HEK293 (cell line): ENCODE data around the gene CCDC88C.

Source experiments
- CTCF ChIA-PET: fragments of 350-600 bp; formaldehyde crosslinking; extraction: SDS; loops from one replicate; lab custom pipeline; 2021; ENCODE audit warnings: antibody characterized with exemption; lab: Yijun Ruan, JAX
- POLR2A ChIA-PET: fragments of 300-600 bp; formaldehyde crosslinking; extraction: SDS; loops from one replicate; lab custom pipeline; 2020; ENCODE audit warnings: antibody characterized with exemption, inconsistent platforms; lab: Yijun Ruan, JAX
- H3K27ac ChIP-seq: fragments of 200-500 bp; sonication (Bioruptor generic); 2 replicates; pipeline ENCODE4 v1.5.1; 2014; ENCODE audit warnings: low read depth, low read length, control low read depth, inconsistent platforms; ENCODE audit errors: extremely low read depth
- H3K36me3 ChIP-seq, 2 experiments: fragments of 200-500 bp in 1 of 2; sonication (Bioruptor generic) in 1 of 2; 1 replicate in 1 of 2; 2 replicates in 1 of 2; pipeline ENCODE4 v1.5.1; 2014 to 2017; ENCODE audit warnings: inconsistent platforms in 2 of 2, low read length in 2 of 2; ENCODE audit not compliant: control insufficient read depth in 2 of 2, insufficient read depth in 1 of 2
- H3K4me1 ChIP-seq: fragments of 200-500 bp; sonication (Bioruptor generic); 2 replicates; pipeline ENCODE4 v1.5.1; 2014; ENCODE audit warnings: mild to moderate bottlenecking, low read length, inconsistent platforms; ENCODE audit not compliant: control insufficient read depth, insufficient read depth
- H3K4me3 ChIP-seq: 2 replicates; pipeline ENCODE4 v1.5.1; 2011; ENCODE audit warnings: low read depth, mild to moderate bottlenecking, control low read depth, low read length, moderate library complexity
- H3K9me3 ChIP-seq: fragments of 200-500 bp; sonication (Bioruptor generic); 2 replicates; pipeline ENCODE4 v1.5.1; 2014; ENCODE audit warnings: low read depth, low read length, inconsistent platforms; ENCODE audit not compliant: control insufficient read depth, insufficient read depth
- HOXD13 ChIP-seq: sonication (generic); formaldehyde crosslinking; IDR thresholded peaks from 2 replicates; pipeline ENCODE4 v1.8.0; 2022; ENCODE audit warnings: missing genetic modification reagents, borderline replicate concordance
- KLF8 ChIP-seq: fragments of 450-650 bp; formaldehyde crosslinking; IDR thresholded peaks from 2 replicates; pipeline ENCODE4 v1.5.1; 2016; ENCODE audit warnings: missing biosample characterization, missing genetic modification characterization
- MZF1 ChIP-seq: fragments of 450-650 bp; formaldehyde crosslinking; IDR thresholded peaks from 2 replicates; pipeline ENCODE4 v1.5.1; 2017; ENCODE audit warnings: missing biosample characterization, missing genetic modification characterization, borderline replicate concordance
- PRDM1 ChIP-seq: fragments of 450-650 bp; formaldehyde crosslinking; IDR thresholded peaks from 2 replicates; pipeline ENCODE4; 2016; ENCODE audit warnings: missing biosample characterization, missing genetic modification characterization
- SCRT1 ChIP-seq: fragments of 450-650 bp; formaldehyde crosslinking; IDR thresholded peaks from 2 replicates; pipeline ENCODE4 v1.5.1; 2016; ENCODE audit warnings: missing biosample characterization, missing genetic modification characterization, borderline replicate concordance
- SCRT2 ChIP-seq: fragments of 450-650 bp; formaldehyde crosslinking; IDR thresholded peaks from 2 replicates; pipeline ENCODE4 v1.5.1; 2016; ENCODE audit warnings: missing biosample characterization, missing genetic modification characterization
- SP2 ChIP-seq: fragments of 450-650 bp; formaldehyde crosslinking; IDR thresholded peaks from 2 replicates; pipeline ENCODE4 v1.5.1; 2016; ENCODE audit warnings: missing biosample characterization, missing genetic modification characterization
- SP7 ChIP-seq: fragments of 450-650 bp; formaldehyde crosslinking; IDR thresholded peaks from 2 replicates; pipeline ENCODE4 v1.5.1; 2016; ENCODE audit warnings: missing biosample characterization, missing genetic modification characterization
- TRIM28 ChIP-seq: IDR thresholded peaks from 2 replicates; pipeline ENCODE4 v1.6.1; 2011; ENCODE audit warnings: low read length, control low read depth, borderline replicate concordance
- YY1 ChIP-seq: fragments of 450-650 bp; formaldehyde crosslinking; IDR thresholded peaks from 2 replicates; pipeline ENCODE4 v1.5.1; 2018; ENCODE audit warnings: missing biosample characterization, missing genetic modification characterization
- ZBTB17 ChIP-seq: fragments of 450-650 bp; formaldehyde crosslinking; IDR thresholded peaks from 2 replicates; pipeline ENCODE4 v1.5.1; 2016; ENCODE audit warnings: missing biosample characterization, missing genetic modification characterization
- ZFP69B ChIP-seq: fragments of 450-650 bp; formaldehyde crosslinking; IDR thresholded peaks from 2 replicates; pipeline ENCODE4 v1.5.1; 2016; ENCODE audit warnings: missing biosample characterization, missing genetic modification characterization
- ZNF16 ChIP-seq: fragments of 450-650 bp; formaldehyde crosslinking; IDR thresholded peaks from 2 replicates; pipeline ENCODE4 v1.5.1; 2016; ENCODE audit warnings: low read depth, missing biosample characterization, missing genetic modification characterization
- ZNF211 ChIP-seq: fragments of 450-650 bp; formaldehyde crosslinking; IDR thresholded peaks from 2 replicates; pipeline ENCODE4 v1.5.1; 2016; ENCODE audit warnings: low read depth, missing biosample characterization, missing genetic modification characterization
- ZNF362 ChIP-seq: fragments of 450-650 bp; formaldehyde crosslinking; IDR thresholded peaks from 2 replicates; pipeline ENCODE4 v1.5.1; 2016; ENCODE audit warnings: missing biosample characterization, missing genetic modification characterization
- ZNF366 ChIP-seq: fragments of 450-650 bp; formaldehyde crosslinking; conservative IDR thresholded peaks from 2 replicates; pipeline ENCODE4 v1.5.1; 2016; ENCODE audit warnings: missing biosample characterization, missing genetic modification characterization
- ZNF433 ChIP-seq: fragments of 450-650 bp; formaldehyde crosslinking; IDR thresholded peaks from 2 replicates; pipeline ENCODE4 v1.5.1; 2016; ENCODE audit warnings: missing biosample characterization, missing genetic modification characterization, low read depth
- ZNF48 ChIP-seq: fragments of 450-650 bp; formaldehyde crosslinking; IDR thresholded peaks from 2 replicates; pipeline ENCODE4 v1.5.1; 2016; ENCODE audit warnings: missing biosample characterization, missing genetic modification characterization
- ZNF501 ChIP-seq: fragments of 450-650 bp; formaldehyde crosslinking; IDR thresholded peaks from 2 replicates; pipeline ENCODE4 v1.5.1; 2016; ENCODE audit warnings: missing biosample characterization, missing genetic modification characterization
- ZNF514 ChIP-seq: fragments of 450-650 bp; formaldehyde crosslinking; IDR thresholded peaks from 2 replicates; pipeline ENCODE4 v1.5.1; 2016; ENCODE audit warnings: missing biosample characterization, missing genetic modification characterization
- ZNF560 ChIP-seq: fragments of 450-650 bp; formaldehyde crosslinking; IDR thresholded peaks from 2 replicates; pipeline ENCODE4 v1.5.1; 2017; ENCODE audit warnings: missing biosample characterization, missing genetic modification characterization, borderline replicate concordance
- ZNF600 ChIP-seq: fragments of 450-650 bp; formaldehyde crosslinking; IDR thresholded peaks from 2 replicates; pipeline ENCODE4 v1.5.1; 2016; ENCODE audit warnings: missing biosample characterization, missing genetic modification characterization
- ZNF621 ChIP-seq: fragments of 450-650 bp; formaldehyde crosslinking; IDR thresholded peaks from 2 replicates; pipeline ENCODE4 v1.5.1; 2017; ENCODE audit warnings: missing biosample characterization, missing genetic modification characterization
- ZNF768 ChIP-seq: fragments of 450-650 bp; formaldehyde crosslinking; IDR thresholded peaks from 2 replicates; pipeline ENCODE4 v1.5.1; 2018; ENCODE audit warnings: missing biosample characterization, mild to moderate bottlenecking, missing genetic modification characterization
- ZNF830 ChIP-seq: fragments of 450-650 bp; IDR thresholded peaks from 2 replicates; pipeline ENCODE4 v1.5.0; 2018; ENCODE audit warnings: missing biosample characterization, missing genetic modification characterization, low read depth, mild to moderate bottlenecking, moderate library complexity
- ZSCAN23 ChIP-seq: fragments of 450-650 bp; formaldehyde crosslinking; IDR thresholded peaks from 2 replicates; pipeline ENCODE4 v1.5.1; 2016; ENCODE audit warnings: missing biosample characterization, missing genetic modification characterization
- ZXDB ChIP-seq: fragments of 450-650 bp; formaldehyde crosslinking; IDR thresholded peaks from 2 replicates; pipeline ENCODE4 v1.5.1; 2016; ENCODE audit warnings: missing biosample characterization, missing genetic modification characterization
- TF ChIP-seq, protein P1 (sequence below): fragments of 450-650 bp; formaldehyde crosslinking; IDR thresholded peaks from 2 replicates; pipeline ENCODE4 v1.5.1; 2016; ENCODE audit warnings: missing biosample characterization, missing genetic modification characterization
- TF ChIP-seq, protein P2 (sequence below): fragments of 450-650 bp; formaldehyde crosslinking; IDR thresholded peaks from 2 replicates; pipeline ENCODE4 v1.5.1; 2017; ENCODE audit warnings: missing biosample characterization, missing genetic modification characterization
- TF ChIP-seq, protein P3 (sequence below): fragments of 450-650 bp; formaldehyde crosslinking; IDR thresholded peaks from 2 replicates; pipeline ENCODE4 v1.5.1; 2016; ENCODE audit warnings: missing biosample characterization, missing genetic modification characterization

CCDC88C gene

DNA sequence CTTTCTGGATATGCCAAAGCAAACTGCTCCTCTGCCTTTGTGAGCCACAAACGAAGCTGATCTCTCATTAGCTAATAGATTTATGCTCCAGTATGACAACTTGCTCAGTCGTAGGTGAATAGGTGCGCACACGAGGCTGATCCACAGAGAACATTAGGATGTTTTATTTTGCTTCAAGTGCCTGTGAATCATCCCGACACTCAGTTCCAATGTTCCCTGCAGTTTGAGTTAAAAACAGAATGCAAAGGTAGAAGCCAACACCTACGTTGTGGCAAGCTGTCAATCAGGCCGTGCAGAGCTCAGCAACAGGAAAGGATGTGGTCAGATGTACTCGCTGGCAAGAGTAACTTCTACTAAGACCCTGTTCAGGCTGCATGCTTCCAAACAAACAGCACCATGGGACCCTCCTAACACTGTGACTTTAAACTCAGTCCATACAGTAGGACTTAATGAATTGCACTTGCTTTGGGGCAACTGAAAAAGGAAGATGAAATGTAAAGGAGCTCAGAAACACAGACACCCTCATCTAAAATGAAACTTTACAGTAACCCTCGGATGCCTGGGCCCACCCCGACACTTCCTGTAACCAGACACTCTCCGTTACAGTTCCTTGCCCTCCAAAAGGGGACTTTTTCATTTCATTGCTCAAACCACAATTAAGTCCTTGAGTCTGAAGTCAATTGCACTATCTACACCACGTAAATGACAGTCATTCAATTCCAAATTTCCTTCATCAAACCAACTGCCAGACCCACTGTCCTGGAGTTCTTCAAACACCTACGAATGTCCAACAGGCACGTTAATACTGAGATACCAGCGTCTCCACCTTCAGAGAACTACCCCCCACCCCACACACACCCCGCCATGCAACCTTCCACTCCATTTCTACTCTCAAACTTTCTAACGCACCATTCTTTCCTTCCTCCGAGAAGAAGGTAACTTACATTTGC, 1.6 kb downstream of the CCDC88C start:
- peak overlapping the region; percentile 66; the same call in 1 of the 2 replicates for H3K27ac ChIP-seq
- ChIA-PET POLR2A (interaction anchor here (0.7 to 1.0 kb wide), 2 partner anchors 36 to 68 kb away, joined by 3 read pairs; no protein-coding TSS in a partner anchor), CTCF (interaction anchor here (0.6 to 8.6 kb wide), 3 partner anchors 93 to 722 kb away, joined by 3 to 77 read pairs (median 4); no protein-coding TSS in a partner anchor)
- no peak overlapping the region for H3K4me3 ChIP-seq
- peaks cover 0 to 7% of the 10 kb centered on the region in 2 experiments; a peak in 2 of 3 replicates for H3K36me3 ChIP-seq
- H3K4me1 ChIP-seq = peaks cover 3% of the 10 kb centered on the region; the same call in 1 of the 2 replicates
- H3K9me3 ChIP-seq = no peaks in the 10 kb centered on the region
- TF ChIP-seq SP7 (tag by site-specific recombination) (peak; percentile 79), ZSCAN23 (tag by site-specific recombination) (0 out of 2 replicates have a peak, but pooled peaks have one; percentile 10), SP2 (tag by site-specific recombination) (peak; percentile 27), TRIM28 (0 out of 2 replicates have a peak, but pooled peaks have one; percentile 42), ZNF514 (tag by site-specific recombination) (no peak), ZNF433 (tag by site-specific recombination) (no peak), ZXDB (tag by site-specific recombination) (0 out of 2 replicates have a peak, but pooled peaks have one; percentile 36), ZNF16 (tag by site-specific recombination) (no peak), YY1 (0 out of 2 replicates have a peak, but pooled peaks have one; percentile 5), SCRT2 (tag by site-specific recombination) (peak; percentile 28; the same call in 1 of the 2 replicates), SCRT1 (0 out of 2 replicates have a peak, but pooled peaks have one; percentile 13), ZNF830 (tag by site-specific recombination) (no peak), KLF8 (tag by site-specific recombination) (no peak), ZNF621 (tag by site-specific recombination) (no peak), HOXD13 (no peak), ZNF362 (tag by site-specific recombination) (no peak), ZFP69B (tag by site-specific recombination) (peak; percentile 98), ZNF211 (tag by site-specific recombination) (no peak), ZNF501 (0 out of 2 replicates have a peak, but pooled peaks have one; percentile 33), ZBTB17 (tag by site-specific recombination) (peak; percentile 50; the same call in 1 of the 2 replicates), PRDM1 (peak; percentile 87), ZNF560 (tag by site-specific recombination) (no peak), ZNF600 (0 out of 2 replicates have a peak, but pooled peaks have one; percentile 27), ZNF768 (no peak), ZNF366 (no peak), ZNF48 (no peak), MZF1 (tag by site-specific recombination) (peak; percentile 97)
- TF ChIP-seq, protein P1, sequence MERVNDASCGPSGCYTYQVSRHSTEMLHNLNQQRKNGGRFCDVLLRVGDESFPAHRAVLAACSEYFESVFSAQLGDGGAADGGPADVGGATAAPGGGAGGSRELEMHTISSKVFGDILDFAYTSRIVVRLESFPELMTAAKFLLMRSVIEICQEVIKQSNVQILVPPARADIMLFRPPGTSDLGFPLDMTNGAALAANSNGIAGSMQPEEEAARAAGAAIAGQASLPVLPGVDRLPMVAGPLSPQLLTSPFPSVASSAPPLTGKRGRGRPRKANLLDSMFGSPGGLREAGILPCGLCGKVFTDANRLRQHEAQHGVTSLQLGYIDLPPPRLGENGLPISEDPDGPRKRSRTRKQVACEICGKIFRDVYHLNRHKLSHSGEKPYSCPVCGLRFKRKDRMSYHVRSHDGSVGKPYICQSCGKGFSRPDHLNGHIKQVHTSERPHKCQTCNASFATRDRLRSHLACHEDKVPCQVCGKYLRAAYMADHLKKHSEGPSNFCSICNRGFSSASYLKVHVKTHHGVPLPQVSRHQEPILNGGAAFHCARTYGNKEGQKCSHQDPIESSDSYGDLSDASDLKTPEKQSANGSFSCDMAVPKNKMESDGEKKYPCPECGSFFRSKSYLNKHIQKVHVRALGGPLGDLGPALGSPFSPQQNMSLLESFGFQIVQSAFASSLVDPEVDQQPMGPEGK (tag by site-specific recombination) = peak; percentile 48; the same call in 1 of the 2 replicates
- TF ChIP-seq, protein P2, sequence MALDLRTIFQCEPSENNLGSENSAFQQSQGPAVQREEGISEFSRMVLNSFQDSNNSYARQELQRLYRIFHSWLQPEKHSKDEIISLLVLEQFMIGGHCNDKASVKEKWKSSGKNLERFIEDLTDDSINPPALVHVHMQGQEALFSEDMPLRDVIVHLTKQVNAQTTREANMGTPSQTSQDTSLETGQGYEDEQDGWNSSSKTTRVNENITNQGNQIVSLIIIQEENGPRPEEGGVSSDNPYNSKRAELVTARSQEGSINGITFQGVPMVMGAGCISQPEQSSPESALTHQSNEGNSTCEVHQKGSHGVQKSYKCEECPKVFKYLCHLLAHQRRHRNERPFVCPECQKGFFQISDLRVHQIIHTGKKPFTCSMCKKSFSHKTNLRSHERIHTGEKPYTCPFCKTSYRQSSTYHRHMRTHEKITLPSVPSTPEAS (tag by site-specific recombination) = 0 out of 2 replicates have a peak, but pooled peaks have one; percentile 8
- TF ChIP-seq, protein P3, sequence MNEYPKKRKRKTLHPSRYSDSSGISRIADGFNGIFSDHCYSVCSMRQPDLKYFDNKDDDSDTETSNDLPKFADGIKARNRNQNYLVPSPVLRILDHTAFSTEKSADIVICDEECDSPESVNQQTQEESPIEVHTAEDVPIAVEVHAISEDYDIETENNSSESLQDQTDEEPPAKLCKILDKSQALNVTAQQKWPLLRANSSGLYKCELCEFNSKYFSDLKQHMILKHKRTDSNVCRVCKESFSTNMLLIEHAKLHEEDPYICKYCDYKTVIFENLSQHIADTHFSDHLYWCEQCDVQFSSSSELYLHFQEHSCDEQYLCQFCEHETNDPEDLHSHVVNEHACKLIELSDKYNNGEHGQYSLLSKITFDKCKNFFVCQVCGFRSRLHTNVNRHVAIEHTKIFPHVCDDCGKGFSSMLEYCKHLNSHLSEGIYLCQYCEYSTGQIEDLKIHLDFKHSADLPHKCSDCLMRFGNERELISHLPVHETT (tag by site-specific recombination) = no peak
